ES-I3 (cell line): ENCODE data around the gene INA.
A peak's percentile ranks its signal among the peaks of the same experiment; 100 is the strongest.

Source experiments
- H3K36me3 ChIP-seq: 2 replicates; pipeline ENCODE4 v1.6.1; 2013; ENCODE audit warnings: mild to moderate bottlenecking, low read length, control low read depth, moderate library complexity; ENCODE audit not compliant: insufficient read depth
- H3K4me1 ChIP-seq: 2 replicates; pipeline ENCODE4 v1.6.1; 2013; ENCODE audit warnings: mild to moderate bottlenecking, control low read depth, low read length; ENCODE audit not compliant: insufficient read depth
- H3K9ac ChIP-seq: 2 replicates; pipeline ENCODE4 v1.6.1; 2013; ENCODE audit warnings: low read depth, mild to moderate bottlenecking, low read length, moderate library complexity
- H3K9me3 ChIP-seq: 2 replicates; pipeline ENCODE4 v1.6.1; 2013; ENCODE audit warnings: mild to moderate bottlenecking, low read length, moderate library complexity; ENCODE audit not compliant: control insufficient read depth, insufficient read depth

Gene INA

GRCh38 chr10:103281753-103282152 lies 4.8 kb downstream of the INA start:
- peak overlapping the region; percentile 3; the same call in 1 of the 2 replicates for H3K9ac ChIP-seq
- H3K9me3 ChIP-seq = no peaks in the 10 kb centered on the region
- peaks cover 14% of the 10 kb centered on the region for H3K4me1 ChIP-seq
- H3K36me3 ChIP-seq = no peaks in the 10 kb centered on the region

DNA sequence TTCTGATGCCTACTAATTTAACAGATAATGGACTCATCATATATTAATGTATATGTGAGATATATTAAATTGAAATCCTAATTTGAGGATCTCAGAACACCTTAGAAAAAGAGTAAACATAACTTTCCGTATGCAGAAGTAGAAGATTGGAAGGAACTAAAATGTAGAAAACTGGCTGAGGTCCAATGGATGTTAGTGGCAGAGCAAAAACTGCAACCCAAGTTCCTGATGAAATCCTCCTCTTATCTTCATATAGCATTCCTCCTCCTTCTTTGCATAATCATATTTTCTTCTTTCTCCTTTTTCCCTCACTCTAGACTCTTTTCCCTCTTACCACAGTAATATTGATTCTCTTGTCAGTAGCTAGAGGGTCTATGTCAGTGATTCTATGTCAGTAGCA lies 6.0 kb downstream of the INA start:
- Histone ChIP-seq H3K9me3 (no peaks in the 10 kb centered on the region), H3K9ac (no peak overlapping the region), H3K36me3 (no peaks in the 10 kb centered on the region), H3K4me1 (peaks cover 14% of the 10 kb centered on the region)

DNA sequence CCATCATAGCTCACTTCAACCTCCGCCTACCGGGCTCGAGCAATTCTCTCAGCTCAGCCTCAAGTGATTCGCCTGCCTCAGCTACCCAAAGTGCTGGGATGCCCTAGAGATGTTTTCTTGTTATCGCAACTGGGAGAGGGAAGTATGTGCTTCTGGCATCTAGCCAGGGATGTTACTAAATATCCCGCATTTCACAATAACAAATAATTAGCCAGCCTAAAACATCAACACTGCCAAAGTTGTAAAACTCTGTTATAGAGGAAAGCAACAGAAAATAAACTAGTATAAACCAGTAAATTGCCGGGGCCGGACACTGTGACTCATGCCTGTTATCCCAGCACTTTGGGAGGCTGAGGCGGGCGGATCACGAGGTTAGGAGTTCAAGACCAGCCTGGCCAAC lies 7.2 kb downstream of the INA start:
- no peaks in the 10 kb centered on the region for H3K36me3 ChIP-seq

DNA sequence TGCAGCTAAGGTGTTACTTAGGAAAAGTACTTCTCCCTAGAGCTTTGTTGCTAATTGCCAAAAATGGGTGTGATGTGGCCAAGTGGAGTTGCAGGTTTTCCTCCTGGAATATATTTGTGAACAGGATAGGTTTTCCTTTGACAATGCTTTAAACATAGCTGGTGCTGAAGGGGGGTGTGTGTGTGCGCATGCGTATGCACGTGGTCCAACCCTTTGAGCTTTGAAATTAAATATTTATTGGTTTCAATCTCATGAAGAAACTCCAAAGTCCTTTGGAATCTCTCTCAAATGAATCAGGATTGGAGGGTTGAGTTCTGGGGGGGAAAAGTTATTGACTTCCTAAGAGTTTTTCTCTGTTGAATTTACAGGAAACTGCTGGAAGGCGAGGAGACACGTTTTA lies 11.1 kb downstream of the INA start:
- no peak overlapping the region for H3K9ac ChIP-seq
- H3K4me1 ChIP-seq = no peaks in the 10 kb centered on the region
- no peaks in the 10 kb centered on the region for H3K9me3 ChIP-seq
- no peaks in the 10 kb centered on the region for H3K36me3 ChIP-seq

More for the DNA sequence above, 7.2 kb downstream of the INA start:
- no peak overlapping the region for H3K9ac ChIP-seq
- peaks cover 14% of the 10 kb centered on the region for H3K4me1 ChIP-seq
- H3K9me3 ChIP-seq = no peaks in the 10 kb centered on the region

- Histone ChIP-seq H3K9ac (no peak overlapping the region), H3K36me3 (no peaks in the 10 kb centered on the region), H3K9me3 (no peaks in the 10 kb centered on the region), H3K4me1 (no peaks in the 10 kb centered on the region)
These were observed 14.7 kb downstream of the INA start for GRCh38 chr10:103291588-103291987.

DNA sequence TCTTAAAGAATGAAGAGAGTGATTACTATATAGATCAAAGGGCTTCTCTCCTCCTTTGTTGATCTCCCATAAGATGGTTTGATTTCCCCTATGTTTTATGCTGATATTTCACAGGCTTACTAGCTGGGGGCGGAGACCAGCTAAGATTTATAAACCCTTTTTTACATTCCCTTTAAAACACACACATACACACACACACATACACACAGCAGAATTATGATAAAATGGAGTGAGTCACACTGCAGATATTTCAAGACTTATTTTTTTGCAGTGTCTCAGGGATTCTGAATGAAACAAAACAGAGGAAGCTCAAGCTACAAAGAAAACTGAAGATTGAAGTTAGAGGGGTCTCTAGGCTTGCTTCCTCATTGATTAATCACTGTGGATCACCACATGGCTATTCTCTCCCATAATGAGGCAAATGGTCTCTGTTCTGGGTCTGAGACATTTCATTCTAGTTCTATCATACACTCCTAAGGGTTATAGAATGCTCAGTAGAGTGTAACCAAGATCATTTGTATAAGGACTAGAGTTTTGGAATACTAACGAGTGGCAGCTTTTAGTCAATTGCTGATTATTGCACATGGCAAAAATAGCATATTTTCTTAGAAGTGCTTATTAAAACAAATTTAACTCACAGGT lies 18.6 kb downstream of the INA start:
- Histone ChIP-seq H3K9ac (no peak overlapping the region), H3K36me3 (no peaks in the 10 kb centered on the region), H3K4me1 (no peaks in the 10 kb centered on the region), H3K9me3 (no peaks in the 10 kb centered on the region)

- H3K9ac ChIP-seq = no peak overlapping the region
- H3K36me3 ChIP-seq = peaks cover 11% of the 10 kb centered on the region
- no peaks in the 10 kb centered on the region for H3K9me3 ChIP-seq
- H3K4me1 ChIP-seq = no peaks in the 10 kb centered on the region
These were observed 30.7 kb downstream of the INA start for GRCh38 chr10:103307594-103307993.

GRCh38 chr10:103310197-103310596 lies 33.3 kb downstream of the INA start:
- Histone ChIP-seq H3K36me3 (peaks cover 8% of the 10 kb centered on the region), H3K9me3 (no peaks in the 10 kb centered on the region)

GRCh38 chr10:103316087-103316486 lies 39.1 kb downstream of the INA start:
- Histone ChIP-seq H3K36me3 (no peaks in the 10 kb centered on the region; the same call in 1 of the 2 replicates), H3K9ac (no peak overlapping the region), H3K4me1 (no peaks in the 10 kb centered on the region), H3K9me3 (no peaks in the 10 kb centered on the region)

More at GRCh38 chr10:103310197-103310596, 33.3 kb downstream of the INA start:
- no peak overlapping the region for H3K9ac ChIP-seq
- no peaks in the 10 kb centered on the region for H3K4me1 ChIP-seq

DNA sequence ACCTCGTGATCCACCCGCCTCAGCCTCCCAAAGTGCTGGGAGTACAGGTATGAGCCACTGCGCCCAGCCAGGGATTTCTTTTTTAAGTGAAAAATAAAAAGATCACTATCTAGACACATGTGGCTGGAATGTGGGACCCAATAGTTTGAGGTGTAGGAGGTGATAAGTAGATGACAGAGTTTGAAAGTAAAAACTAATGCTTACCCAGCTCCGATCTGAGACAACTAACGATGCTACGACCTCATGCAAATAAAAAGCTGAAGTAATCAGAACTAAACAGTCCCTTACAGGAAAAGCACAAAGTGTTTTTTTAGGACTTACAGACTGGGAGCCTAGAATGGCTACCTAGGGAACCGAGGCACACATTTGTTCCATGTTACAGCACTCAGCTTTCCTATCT lies 51.0 kb downstream of the INA start:
- Histone ChIP-seq H3K9ac (no peak overlapping the region), H3K4me1 (no peaks in the 10 kb centered on the region), H3K36me3 (peaks cover 18% of the 10 kb centered on the region)

GRCh38 chr10:103333934-103334520 lies 57.1 kb downstream of the INA start:
- Histone ChIP-seq H3K36me3 (0 out of 2 replicates have a peak, but pooled peaks cover 7% of the 10 kb centered on the region), H3K9me3 (no peaks in the 10 kb centered on the region), H3K4me1 (no peaks in the 10 kb centered on the region), H3K9ac (no peak overlapping the region)

More for the DNA sequence above, 51.0 kb downstream of the INA start:
- no peaks in the 10 kb centered on the region for H3K9me3 ChIP-seq

- H3K4me1 ChIP-seq = no peaks in the 10 kb centered on the region
- 0 out of 2 replicates have a peak, but pooled peaks cover 7% of the 10 kb centered on the region for H3K36me3 ChIP-seq
- no peak overlapping the region for H3K9ac ChIP-seq
- H3K9me3 ChIP-seq = no peaks in the 10 kb centered on the region
These were observed 57.6 kb downstream of the INA start for GRCh38 chr10:103334567-103334966.

GRCh38 chr10:103336370-103336769 lies 59.4 kb downstream of the INA start:
- H3K9me3 ChIP-seq = no peaks in the 10 kb centered on the region
- H3K9ac ChIP-seq = no peak overlapping the region
- 0 out of 2 replicates have a peak, but pooled peaks cover 7% of the 10 kb centered on the region for H3K36me3 ChIP-seq
- no peaks in the 10 kb centered on the region for H3K4me1 ChIP-seq
